ENCODE results near the gene KAT7.

KAT7 gene

DNA sequence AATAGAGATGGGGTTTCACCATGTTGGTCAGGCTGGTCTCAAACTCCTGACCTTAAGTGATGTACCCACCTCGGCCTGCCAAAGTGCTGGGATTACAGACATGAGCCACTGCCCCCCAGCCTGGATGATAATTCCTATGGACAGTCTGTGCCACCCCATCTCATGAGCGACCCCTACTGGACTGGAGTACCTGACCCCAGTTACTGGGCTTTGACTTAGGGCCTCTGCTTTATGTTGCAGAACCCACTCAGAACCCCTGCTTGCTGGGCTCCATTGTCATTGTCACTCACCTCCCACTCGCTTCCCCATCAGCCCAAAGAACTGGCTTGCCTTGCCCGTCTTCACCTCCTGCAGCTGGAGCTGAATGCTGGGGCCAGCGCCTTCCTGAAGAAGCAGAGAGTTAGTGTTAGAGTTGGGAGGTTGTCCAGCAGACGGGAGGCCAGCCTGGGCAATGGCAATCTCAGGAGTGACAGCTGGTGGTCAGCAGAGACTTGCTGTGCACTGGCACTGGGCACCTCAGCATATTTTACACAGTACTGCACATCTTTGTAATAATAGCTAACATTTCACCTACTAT, 55.4 kb downstream of the KAT7 start:
- peak in 1 of 2 experiments; percentile 39 for DNase-seq

DNA sequence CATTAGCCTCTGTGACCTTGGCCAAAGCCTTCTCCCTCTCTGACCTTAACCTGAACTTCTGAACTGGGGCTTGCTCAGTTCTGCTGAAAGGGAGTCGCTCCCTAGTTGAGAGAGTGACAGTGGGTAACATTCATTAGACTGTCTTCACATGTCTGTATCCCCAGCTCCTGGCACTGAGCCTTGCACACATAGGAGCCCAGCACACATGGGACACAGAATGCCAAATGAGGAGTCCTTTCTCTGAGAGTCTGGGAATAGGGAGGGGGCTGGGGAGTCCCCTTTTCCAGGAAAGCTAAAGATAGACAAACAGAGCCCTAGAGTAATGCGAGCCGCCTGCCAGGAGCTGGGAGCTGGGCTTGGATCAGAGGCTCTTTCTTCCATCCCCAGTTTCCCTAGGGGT, 56.8 kb downstream of the KAT7 start:
- DNase-seq = no peak

DNA sequence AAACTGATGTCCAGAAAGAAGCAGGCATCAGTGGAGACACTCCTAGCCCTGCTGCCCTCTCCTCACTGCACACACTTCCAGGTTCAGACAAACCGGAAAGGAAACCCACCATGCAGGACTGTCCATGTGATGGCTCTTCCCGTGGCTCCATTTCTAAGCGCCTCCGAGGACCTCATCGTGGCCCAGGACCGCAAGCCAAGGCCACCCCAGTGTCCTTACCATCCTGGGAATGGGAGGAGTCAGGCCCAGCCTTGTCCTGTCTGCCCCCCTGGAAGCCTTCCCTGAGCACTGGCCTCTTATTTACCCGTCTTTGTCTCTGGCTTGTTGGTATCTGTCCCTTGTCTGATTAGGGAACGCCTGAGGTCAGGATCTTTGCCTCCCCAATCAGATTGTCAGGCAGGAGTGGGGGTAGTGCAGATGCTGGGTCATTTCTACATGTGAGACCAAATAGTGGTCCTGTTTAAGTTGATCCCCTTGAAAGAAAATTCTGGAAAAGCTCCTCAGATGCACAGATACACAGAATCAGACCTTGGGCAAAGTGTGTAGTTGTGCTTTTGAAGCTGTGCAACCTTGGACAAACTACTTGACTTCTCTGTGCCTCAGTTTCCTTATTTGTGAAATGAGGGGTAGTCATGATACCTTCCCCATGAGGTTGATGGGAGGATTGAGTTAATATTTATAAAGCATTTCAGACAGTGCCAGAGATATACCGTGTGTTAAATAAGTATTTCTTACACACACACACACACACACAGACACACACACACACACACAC, 58.6 kb downstream of the KAT7 start:
- no peak for DNase-seq

DNA sequence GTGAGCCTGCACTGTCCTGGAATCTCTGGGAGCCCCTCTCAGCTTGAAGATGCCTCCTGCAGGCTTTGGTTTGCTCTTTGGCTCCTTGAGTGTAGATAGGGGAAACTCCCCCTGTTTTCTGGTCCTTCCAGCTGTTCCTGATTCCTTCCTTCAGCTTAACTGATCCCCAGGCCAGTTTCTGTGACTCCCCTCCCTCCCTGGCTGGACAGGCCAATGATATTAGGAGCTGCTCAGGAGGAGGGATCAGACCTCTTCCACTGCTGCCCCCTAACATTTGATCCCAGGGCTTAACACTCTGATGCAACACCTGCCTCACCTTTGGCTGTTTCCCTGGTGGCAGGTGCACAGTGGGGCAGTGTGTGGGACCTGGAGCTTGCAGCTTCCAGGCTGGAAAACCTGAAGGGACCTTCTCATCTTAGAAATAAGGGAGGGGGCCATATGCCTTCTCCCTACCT, 59.6 kb downstream of the KAT7 start, which contains the start of gene TAC4:
Gene TAC4, minus strand, starts transcription at position 51 of the 455 bp plus-strand sequence. CDS start 52 bp downstream, outside the sequence.
- DNase-seq = no peak

DNA sequence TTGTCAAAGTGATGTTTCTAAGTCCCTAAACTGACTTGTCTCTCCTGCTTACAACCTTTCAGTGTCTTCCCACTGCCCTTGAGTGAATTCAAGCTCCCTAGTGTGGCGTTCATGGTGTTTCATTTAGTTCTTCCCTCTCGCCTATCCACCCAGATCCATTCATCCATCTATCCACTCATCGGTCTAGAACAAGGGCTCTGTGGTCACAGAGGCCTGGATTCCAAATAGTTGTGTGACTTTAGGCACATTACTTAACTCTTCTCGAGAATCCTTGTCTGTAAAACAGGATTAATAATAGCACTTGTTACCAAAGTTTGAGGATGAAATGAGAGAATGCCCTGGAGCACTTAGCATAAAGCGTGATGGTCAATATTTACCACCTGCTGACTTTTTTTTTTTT, 60.3 kb downstream of the KAT7 start:
- no peak for DNase-seq

DNA sequence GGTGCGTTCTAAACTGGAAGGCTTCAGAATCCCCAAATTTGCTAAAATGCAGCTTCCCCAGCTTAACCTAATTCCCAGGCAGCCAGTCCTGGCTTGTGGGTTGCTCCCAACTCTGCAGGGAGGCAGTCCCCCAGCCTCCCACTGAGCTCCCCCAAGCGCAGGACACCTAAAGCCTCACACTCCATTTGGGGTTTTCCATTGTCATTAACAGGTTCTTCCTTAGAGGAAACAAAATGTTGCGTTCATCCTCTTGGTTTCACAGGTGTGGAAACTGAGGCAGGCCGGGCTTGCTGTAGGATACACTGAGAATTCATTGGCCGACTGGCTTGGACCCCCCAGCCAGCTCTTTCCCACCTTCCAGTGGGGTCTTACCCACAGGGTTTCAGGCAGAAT, 61.7 kb downstream of the KAT7 start:
- DNase-seq = no peak

DNA sequence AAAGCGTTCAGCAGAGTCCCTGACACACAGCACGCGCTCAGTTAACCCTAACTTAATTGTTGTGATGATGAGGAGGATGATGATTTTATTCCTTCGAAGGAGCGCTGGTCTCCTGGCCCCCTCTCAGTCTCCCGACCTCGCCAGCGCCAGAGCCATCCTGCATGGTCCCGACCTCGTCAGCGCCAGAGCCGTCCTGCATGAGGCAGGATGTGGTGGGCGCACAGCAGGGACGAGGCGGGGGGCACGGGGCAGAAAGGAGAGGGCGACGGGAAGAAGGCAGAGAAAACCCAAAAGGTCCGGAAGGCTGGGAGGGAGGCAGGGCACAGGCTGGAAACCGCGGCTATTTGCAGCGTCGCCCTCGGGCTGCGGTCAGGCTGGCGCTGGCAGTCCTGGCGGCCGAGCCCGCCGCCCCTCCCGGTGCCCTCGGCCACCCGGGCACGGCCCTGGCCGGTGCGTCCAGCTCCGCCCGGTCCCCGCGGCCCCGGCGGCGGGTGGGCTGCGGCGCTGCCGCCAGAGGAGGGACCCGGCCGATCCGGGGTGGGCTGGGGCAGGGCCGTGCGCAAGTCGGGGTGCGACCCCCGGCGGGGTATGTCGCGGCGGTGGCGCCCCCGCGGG, 62.4 kb downstream of the KAT7 start:
- DNase-seq = peak; percentile 30 to 41

DNA sequence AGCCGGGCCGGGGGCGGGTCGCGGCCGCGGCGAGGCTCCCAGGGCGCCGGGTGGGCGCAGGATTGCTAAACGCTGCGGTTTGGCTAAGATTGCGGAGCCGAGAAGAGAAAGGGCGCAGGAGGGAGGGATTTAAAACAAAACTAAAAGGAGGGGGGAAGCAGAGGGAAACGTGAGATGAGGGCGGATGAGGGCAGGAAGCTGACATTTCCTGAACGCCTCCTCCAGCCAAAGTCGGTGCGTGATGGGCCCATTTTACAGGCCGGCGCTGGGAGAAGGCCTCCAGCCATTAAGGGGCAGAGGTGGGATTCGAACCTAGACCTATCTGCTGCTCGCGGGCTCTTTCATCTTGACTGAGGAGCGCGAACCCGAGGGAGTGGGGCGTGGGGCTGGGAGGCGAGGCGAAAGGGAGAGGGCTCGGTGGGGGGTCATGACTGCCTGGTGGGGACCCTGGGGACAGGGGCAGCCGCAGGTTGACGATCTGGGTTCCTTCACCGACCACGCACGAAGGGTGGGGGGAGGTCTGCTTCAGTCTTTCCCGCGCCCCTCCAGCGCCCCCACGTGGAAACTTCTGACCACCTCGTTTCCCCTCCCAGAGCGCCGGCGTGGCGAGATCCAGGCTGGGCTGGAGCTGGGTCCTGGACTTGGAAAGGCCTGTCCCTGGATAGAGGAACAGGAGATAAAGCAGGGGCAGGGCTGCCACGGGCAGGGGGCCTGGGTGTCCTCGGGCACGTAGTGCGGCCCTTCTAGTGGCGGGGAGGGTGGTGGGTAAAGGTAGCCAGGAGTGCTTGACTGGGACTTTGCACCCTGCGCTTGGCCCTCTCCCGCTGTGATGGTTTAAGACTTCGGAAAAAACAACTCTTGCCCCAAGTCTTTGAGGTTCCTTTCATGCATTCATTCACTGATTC, 63.2 kb downstream of the KAT7 start:
- peak; percentile 82 to 84 for DNase-seq

DNA sequence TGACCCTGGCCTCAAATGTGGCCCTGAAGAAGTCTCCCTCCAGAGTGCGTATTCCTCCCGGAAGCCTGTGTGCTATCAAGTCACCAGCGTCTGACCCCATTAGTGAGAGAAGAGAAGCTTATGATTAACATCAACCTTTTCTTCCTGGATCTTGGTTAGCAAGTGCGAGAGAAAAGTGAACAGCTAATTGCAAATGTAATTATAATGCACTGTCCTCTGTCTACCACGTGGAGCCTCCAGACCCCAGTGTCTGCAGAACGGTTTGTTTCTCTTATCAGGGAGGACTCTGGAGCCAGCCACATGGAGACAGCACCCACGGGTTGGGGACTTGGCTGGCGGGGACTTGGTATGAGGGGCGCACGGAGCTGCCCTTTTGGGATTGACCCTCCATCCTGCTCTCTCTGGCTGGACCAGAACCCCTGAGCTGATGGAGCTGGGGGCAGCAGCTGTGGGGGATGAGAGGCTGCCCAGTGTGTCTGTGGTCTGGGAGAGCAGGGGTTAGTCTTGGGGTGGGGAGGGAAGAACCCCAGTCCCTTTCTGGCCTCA, 65.1 kb downstream of the KAT7 start:
- no peak for DNase-seq

DNA sequence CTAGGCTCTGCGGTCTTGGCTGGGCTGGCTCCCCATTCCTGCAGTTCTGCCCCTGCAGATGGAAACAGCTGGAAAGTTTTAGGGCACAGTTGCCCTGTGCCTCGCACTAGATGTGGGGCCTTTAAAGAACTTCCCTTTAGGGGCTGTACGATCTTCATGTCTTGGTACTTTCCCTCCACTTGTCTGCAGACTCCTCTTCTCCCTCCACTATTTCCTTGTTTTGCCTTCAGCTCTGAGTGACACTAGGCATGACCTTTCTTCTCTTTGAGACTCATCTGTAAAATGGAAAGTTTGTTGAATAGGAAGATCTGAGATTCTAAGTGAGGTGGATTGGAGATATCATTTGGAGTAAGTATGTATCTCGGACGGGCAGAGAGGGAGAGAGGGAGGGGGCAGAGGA, 65.6 kb downstream of the KAT7 start:
- DNase-seq = no peak

DNA sequence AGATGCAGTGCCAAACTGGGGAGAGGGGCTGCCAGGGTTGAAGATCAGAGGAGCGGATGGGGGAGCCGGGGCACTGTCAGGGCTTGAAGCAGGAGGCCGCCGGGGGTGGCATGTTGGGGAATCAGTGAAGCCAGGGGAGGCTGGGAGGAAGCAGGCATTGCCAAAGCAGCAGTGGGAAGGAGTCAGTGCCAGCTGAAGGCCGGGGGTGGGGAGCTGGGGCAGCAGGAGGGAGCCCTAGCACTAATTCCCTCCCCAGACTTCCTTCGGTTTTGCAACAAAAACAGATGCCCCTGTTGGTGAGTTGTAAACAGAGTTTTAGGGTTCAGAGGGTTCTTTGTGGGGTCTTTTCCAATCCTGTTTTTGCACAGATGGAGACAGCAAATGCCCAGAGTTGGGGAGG, 70.3 kb downstream of the KAT7 start:
- no peak for DNase-seq

DNA sequence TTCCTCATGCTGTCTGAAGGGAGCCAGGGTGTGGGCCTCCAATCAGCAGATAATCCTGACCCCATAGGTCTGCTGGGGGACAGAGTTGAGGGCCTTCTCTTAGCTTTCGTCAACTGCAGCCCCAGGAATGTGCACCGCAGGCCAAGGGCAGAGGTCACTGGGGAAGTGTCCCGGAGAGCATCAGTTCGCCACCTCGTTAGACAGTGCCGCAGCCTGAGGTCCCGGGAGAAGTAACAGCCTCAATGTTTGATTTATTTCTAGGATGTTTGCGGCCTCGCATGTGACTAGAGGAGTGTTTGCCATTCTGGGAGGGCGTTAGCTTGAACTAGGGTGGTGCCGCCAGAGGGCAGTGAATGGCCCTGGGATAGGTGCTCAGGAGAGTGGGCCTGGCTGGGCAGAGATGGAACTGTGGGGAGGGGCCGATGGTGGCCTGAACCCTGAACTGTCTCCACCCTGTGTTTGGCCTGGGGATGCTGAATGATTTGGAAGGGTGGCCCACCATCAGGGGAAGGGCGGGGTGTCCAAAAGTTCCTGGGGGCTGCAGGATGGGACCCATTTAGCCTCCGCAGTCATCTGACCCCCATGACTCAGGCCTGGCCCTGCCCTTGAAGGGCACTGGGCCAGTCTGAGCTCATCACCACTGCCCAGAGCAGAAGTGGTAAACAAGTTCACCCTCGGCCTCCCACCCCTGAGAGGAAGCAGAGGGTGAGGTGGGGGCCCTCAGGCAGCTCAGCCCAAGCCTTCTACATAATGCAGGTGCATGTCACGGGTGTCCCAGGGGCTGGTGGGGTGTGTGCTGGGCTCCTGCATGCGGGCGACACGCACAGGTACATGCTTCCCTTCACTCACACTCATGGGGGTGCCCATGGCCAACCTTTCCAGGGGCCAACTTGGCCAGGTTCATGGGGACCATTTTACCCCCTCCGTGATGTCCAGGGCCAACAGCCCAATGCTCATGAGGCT, 71.8 kb downstream of the KAT7 start:
- no peak for DNase-seq

DNA sequence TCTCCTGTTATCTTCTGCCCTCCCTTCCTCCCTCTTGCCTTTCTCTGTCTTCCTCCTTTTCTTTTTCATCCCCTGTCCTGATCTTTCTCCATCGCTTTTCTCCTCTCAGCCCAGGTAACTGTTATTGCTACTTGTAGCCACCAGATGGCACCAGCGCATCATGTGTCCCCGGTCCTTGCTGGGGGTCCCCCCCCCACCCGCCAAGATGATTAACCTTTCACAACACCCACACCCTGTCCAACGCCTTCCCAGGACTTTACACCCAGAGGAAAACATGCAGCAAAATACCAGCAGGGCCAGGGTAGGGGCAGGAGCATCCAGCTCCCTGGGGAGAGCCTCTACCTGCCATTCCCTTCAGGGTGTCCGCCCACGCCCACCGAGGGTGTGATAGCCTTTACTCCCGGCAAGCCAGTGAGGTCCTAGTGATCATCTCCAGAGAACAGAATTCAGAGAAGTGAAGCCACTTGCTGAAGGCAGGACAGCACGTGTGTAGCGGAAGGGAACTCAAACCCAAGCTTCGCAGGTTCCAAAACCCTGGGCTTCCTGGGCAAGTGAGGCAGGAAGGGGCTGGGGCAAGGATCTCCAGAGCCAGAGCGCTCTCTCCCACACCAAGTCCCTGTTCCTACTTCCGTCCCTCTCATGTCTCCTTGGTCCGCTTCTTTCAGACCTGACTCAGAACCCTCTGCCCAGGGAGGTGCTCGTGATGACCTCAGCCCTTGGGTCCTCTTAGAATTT, 72.8 kb downstream of the KAT7 start:
- DNase-seq = peak; percentile 67 to 70

DNA sequence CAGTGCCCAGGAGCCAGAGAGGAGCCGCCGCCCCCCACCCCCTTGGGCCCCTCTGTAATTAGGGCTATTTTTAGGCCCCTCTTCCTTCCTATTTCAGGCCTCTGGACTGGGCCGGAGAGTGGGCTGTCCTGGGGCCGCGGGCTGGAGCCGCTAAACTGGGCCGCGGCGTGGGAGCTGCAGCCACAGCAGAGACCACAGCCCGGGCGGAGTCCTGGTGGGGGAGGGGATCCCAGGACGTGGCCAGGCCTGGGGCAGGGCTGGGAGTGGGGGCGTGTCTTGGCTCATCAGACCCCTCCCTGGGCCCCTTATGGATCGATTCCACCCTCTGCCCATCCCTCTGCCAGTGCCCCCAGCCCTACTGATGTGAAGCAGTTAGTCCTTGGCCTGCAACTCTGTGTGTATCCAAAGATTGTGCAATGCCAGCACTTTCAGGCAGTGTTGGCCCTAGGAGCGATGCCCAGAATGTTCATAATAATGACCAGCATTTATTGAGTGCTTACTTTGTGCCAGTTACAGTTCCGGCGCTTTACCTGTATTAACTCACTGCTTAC, 74.4 kb downstream of the KAT7 start:
- no peak for DNase-seq

DNA sequence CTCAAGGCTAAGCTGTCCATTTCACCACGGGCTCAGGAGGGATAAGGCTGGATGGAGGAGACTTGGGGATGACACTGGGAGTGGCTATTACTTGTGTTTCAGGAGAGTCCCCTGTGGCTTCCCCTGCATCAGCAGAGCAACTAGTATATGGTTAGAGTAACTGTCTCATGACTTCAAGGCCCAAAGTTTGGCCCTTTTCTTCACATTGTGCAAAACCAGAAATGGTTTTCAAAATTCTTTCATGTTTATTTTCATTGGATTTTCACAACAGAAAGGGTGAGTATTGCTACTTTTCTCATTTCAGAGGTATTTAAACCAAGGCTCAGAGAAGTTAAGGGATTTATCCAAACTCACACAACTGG, 77.5 kb downstream of the KAT7 start:
- no peak for DNase-seq

DNA sequence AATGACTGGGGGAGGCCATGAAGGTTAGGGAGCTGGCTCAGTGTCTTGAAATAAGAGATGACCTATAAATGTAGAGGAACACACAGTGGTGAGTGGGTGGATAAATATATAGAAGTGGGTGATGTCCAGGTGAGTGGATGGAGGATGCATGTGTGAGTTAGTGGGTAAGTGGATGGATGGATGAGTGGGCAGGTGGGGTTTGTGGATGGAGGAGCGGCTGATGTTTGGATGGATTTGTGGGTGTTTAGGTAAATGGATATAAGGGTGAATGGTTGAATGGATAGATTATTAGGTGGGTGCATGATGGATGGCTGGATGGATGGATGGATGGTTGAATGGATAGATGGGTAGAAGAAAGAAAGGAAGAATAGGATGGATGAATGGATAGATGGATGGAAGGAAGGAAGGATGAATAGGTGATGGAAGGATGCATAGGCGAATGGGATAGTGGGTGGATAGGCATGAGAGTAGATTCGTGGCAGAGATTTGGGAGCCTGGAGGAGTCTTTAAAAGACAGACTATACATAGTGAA, 78.5 kb downstream of the KAT7 start:
- DNase-seq = no peak

DNA sequence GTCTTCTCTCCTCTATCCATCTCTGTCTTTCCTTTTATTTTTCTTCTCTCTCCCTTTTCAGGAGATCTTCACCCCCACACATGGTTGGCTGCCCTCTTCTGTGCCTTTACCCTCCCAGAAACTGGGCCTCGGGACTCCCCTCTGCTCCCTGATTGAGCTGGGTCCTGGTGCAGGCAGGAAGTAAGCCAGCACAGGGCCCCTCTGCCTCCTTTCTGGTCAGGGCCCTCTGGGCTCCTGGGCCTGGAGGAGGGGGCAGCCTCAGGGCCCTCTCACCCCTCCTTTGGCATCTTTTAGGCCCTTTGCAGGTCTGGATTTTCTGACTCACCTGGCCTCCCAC, 80.5 kb downstream of the KAT7 start:
- DNase-seq = no peak

DNA sequence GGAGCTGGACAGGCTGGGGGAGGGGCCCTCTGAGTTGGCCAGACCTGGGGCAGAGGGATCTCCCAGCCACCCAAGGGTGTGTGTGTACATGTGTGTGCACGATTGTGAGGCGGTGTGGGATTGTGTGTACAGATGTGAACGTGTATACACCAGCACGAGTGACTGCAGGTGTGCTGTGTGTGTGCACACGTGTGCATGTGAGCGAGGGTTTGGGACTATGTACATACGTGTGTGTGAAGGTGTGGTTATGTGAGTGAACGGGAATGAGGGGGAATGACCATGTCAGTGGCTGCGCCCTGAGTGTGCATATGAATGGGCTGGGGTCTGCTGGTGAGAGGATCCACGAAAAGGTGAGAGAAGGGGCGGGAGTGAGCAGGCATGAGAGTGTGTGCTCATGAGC, 81.8 kb downstream of the KAT7 start:
- DNase-seq = no peak

DNA sequence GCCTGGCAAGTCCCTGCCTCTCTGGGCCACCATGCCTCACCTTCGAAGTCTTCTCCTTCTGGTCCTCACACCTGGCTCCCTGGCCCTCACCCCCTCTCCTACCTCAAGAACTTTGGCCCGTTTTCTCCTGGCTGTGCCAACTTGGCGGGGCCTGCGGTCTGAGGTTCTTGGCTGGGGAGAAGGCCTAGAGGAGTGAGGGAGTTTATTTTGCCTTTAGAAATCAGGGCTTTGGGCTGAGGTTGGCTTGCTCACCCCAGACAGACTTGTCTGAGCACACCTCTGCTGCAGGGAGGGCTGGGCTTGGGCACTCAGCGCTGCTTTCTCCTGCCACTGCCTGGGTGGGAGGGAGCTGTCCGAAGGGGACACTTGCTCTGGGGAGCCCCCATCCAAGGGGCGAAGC, 82.7 kb downstream of the KAT7 start:
- DNase-seq = no peak

DNA sequence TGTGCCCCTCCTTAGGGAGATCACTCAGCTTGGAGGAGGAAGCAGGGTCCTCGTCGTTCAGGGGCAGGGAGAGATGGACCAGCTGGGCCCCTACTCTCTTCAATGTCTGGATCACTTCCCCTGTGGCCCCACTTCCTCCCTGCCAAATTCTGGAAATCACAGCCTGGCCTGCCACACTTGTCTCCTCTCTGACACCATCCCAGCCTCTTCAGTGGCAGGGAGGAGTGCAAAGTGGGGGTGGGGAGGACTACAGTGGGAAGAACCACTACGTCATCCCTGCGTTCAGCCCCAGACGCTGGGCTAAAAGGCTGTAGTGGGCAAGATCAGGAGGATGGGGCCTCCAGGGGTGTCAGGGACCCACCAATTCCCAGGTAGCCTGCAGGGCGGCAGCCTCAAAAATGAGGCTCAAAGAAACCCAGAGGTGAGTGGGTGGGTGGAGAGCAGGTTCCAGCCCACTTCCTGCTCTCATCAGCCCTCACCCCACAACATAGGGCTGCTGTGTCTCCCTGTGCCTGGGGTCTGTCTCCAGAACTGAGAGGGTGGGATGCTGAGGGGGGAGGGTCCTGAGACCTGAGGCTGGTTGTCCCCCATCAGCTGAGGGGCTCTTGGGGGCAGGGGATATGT, 84.4 kb downstream of the KAT7 start:
- peak; percentile 28 to 35 for DNase-seq

All from activated T-cell treated with anti-CD3 and anti-CD28 coated beads, Interleukin-2, amount 50 U/mL, for 48 hours (primary cell).